Aortic smooth muscle cell (primary cell): Measurements from ENCODE around the gene PXDC1. TPM values are rescaled to one million over a fixed set of nuclear protein-coding genes. Genes with fewer than 3 reads are reported as not detected.

Source experiments
- total RNA-seq: library from RNA; depleted of rRNA; stranded (reverse); fragments of >200 nt; gene quantifications from 2 replicates; pipeline ENCODE4 v1.2.3, GENCODE V29; 2014

The PXDC1 gene
- 49.0 and 49.4 TPM in 2 replicates for total RNA-seq

GRCh38 chr6:3751077-3751729 is at the start of gene PXDC1:
PXDC1 (minus strand) TSS chr6:3751713; CDS start chr6:3751531, 182 bp downstream.

Other genes starting within 250 kb of the PXDC1 start
- 8.7 and 11.0 TPM in 2 replicates for gene FAM50B, start 97.7 kb upstream of the PXDC1 start, total RNA-seq